Uterus (tissue), 2 donors: Measurements from ENCODE around the gene TOX3.

Experiments
- CTCF ChIP-seq, 4 experiments: fragments of 200-600 bp in 2 of 4; fragments of 450-650 bp in 2 of 4; sonication (generic) in 2 of 4; IDR thresholded peaks; one replicate each; pipeline ENCODE4 v1.5.1; 2016 to 2019; ENCODE audit warnings: antibody characterized with exemption in 4 of 4, mild to moderate bottlenecking in 2 of 4, moderate library complexity in 1 of 4
- POLR2A ChIP-seq, 2 donors: fragments of 450-650 bp; IDR thresholded peaks; one replicate each; pipeline ENCODE4 v1.6.1; 2016; ENCODE audit warnings: antibody characterized with exemption in 2 of 2, mild to moderate bottlenecking in 1 of 2, moderate library complexity in 1 of 2

DNA sequence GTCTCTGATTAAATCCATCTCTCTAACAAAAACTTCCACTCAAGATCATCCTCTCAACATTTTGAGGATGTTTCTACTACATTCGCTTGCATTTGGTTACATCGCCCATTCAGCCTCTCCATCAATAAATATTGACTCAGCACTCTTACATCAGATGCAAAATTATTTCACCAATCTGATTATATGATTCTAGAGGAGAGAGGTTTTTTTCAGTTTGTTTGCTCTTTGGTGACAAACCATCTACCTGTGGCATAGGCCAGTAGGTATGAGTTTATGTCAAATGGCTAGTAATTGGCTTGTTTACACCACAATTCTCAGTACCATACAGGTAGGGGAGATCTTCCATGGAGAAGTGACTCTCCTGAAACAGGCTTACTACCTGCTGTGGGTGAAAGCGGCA is 52.3 kb downstream of the TOX3 start:
- TF ChIP-seq CTCF (IDR thresholded peaks at IDR 0.05) (no peak), POLR2A (IDR thresholded peaks at IDR 0.05) (no peak)
